DMS 273 treated with DMSO at 0.1 percent for 48 hours (cell line): ENCODE data around the gene KCTD19.
"Not testable (repeated sequence)": the region's sequence is repeated elsewhere in the genome, so short reads cannot be mapped to it uniquely, and the experiment has no call there.

Source experiments
- DNase-seq: peaks from one replicate; lab custom pipeline; 2025; lab: John Stamatoyannopoulos, UW

KCTD19 gene

DNA sequence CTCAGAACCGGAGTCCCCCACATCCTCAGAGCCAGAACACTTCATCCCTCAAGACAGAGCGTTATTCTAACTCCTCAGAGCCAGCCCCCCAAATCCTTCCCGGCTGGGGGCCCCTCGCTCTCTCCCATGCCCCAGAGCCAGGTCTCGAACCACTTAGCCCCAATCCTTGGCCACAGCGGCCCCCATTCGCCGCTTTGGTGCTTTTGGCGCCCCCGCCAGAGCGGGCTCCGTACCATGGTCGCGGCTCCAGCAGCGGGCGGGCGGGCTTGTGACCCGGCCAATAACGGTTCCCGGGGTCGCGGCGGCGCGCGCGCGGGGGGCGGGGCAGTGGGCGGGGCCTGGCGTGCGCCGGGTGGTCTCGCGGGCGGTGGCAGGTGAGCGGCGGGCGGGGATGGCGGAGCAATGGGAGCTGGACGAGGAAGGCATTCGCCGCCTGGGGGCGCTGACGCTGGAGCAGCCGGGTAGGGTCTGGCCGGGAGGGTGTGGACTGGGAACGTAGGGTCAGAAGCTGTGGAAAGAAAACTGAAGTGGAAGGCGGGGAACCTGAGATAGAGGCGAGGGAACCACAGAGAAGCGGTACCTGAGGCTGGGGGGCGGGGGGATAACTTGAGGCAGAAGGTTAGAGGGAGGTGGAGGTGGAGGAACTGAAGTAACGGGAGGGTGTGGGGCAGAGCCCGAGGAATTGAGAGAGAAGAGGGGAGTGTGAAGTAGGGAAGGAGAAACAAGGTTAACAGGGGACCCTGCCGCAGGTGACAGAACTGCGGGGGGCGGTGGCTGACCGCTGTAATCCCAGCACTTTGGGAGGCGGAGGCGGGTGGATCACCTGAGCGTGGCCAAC is at the start of gene KCTD19, which contains the start of gene LRRC36:
TSS of gene KCTD19 (minus strand) at position 270 of the 838 bp plus-strand sequence. CDS start at position 236, 34 bp downstream.
TSS of gene LRRC36 (plus strand) at position 344 of the 838 bp plus-strand sequence. CDS start at position 392, 48 bp downstream.
- DNase-seq: peak; percentile 67

- not testable (repeated sequence) for DNase-seq
Observed at GRCh38 chr16:67376012-67376411, 49.5 kb upstream of the KCTD19 start.

DNA sequence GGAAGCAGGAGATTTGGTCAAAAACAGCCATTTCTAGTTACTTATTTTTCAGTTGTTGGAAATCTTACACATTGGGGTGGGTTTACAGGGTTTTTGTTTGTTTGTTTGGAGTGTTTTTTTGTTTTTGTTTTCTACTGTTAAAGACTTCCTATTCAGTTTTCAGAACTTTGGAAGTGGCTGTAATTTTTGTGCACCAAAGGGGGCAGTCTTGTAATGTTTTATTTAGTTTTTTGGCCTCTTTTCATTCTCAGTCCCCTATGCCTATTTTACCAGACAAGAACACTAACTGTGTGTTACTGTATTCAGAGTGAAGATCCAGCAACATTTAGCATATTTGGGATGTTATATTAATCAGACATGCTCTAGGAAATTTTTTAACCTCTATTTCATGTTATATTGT is 46.1 kb upstream of the KCTD19 start:
- DNase-seq: peak; percentile 13

DNA sequence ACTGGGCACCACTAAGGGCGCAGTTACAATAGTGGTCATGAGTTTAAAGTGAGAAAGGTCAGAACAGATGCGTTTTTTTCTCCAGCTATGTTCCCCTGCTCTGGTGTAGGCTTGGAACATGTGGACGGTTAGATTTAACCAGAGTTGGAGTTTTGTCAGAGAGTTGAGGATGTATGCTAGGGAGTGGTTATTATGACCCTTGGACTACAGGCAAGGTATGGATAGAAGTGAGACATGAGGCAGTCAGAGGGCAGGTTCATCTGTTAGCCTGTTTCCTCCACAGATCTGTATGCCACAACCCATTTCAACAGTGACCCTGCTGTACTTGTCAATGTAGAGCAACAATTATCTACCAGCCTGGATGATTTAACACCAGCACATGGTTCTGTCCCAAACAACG is 44.1 kb upstream of the KCTD19 start:
- DNase-seq: no peak

GRCh38 chr16:67364600-67365235 is 38.2 kb upstream of the KCTD19 start:
- DNase-seq: no peak

DNA sequence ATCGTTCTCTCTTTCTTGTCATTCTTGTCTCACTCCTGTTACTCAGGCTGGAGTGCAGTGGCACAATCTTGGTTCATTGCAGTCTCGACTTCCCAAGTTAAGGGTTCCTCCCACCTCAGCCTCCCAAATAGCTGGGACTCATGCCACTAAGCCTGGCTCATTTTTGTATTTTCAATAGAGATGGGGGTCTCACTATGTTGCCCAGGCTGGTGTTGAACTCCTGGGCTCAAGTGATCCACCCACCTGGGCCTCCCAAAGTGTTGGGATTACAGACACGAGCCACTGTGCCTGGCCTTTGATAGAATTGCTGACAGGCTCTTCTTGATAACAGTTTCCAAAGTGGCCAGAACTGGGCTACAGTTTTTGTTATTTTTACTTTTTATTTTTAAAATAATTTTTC is 34.5 kb upstream of the KCTD19 start:
- no peak for DNase-seq

DNA sequence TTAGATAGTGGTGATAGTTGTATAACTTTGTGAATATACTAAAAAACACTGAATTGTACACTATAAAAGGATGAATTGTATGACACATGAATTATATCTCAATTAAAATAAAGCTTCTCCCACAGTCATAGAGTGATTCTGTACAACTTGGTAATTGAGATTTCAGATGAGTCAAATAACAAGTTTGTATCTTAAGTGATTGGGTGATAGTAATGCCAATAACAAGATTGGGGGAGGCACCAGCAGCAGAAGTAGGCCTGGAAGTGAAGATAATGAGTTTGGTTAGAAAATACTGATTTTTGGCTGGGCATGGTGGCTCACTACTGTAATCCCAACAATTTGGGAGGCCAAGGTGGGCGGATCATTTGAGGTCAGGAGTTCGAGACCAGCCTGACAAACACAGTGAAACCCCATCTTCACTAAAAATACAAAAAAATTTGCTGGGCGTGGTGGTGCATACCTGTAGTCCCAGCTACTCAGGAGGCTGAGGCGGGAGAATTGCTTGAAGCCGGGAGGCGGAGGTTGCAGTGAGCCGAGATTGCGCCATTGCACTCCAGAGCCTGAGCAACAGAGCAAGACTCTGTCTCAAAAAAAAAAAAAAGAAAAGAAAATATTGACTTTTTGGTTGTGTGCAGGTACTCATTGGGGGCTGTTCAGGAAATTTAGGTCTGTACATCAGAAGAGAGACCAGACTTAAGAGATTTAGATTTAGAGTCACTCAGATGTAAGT is 33.2 kb upstream of the KCTD19 start:
- DNase-seq: not testable (repeated sequence)

DNA sequence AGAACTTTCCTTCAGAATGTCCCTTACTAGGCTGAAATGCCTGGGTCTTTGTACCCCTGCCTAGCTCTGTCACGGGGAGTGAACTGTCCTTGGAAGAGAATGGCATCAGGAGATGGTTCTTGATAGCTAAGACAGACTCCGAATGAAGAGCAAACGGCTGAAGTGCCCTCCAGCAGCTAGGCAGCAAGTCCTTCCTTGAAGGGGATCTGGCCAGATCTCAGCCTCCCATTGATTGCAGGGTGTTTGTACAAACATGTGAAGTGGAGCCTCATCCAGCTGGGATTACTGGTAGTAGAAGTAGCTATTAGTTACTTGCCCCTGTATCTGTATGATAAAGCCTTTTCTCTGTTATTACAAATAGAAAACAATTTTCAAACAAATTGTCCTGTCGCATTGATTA is 31.0 kb upstream of the KCTD19 start:
- no peak for DNase-seq

GRCh38 chr16:67356396-67356795 is 29.9 kb upstream of the KCTD19 start:
- no peak for DNase-seq

DNA sequence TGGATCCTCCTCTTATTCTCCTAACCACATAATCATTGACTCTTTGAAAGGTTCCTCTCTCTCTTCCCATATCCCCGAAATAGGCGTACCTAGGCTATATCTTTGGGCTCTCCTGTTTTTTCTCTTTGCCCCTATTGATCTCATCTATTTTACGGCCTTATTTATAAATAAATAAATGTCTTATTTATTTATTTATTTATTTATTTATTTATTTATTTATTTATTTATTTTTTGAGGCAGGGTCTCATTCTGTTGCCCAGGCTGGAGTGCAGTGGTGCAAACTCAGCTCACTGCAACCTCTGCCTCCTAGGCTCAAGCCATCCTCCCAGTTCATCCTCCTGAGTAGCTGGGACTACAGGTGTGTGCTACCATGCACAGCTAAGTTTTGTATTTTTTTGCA is 25.9 kb upstream of the KCTD19 start:
- DNase-seq: not testable (repeated sequence)

- no peak for DNase-seq
Observed at GRCh38 chr16:67350324-67350723, 23.8 kb upstream of the KCTD19 start.

DNA sequence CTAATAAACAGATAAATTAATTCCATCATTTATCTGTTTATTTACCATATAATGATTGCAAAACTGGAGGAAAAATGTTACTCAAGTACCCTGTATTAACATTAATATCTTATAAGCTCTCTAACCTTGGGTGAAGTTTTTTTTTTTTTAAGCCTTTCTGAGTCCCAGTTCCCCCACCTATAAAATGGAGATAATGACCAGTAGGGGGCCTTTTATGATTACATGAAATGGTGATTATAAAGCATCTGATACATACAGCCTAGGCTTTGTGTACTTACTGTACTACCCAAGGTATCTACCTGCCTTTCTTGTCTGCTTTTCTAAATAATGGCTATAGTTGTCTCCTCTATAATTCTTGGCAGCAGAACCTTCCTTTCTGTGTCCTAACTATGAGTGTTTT is 22.6 kb upstream of the KCTD19 start:
- DNase-seq: peak; percentile 10

DNA sequence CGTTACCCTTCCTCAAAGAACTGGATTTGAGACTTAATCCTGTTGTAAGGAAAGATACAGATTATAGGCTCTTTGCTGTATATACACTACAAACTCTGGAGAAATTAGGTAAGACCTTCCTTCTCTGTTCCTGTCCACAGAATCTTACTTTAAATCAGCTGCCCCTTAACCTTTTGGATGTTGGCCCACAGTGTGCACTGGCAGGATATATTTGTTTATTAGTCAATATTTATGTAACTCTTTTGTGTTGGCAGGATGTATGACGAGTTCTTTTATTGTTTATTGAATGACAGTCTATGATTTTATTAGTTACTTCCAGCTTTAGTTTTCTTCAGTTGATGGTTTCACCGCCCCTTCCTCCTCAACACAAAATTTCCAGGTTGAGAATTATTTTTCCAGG is 19.8 kb upstream of the KCTD19 start:
- no peak for DNase-seq

- no peak for DNase-seq
Observed at GRCh38 chr16:67345401-67345800, 18.9 kb upstream of the KCTD19 start.

DNA sequence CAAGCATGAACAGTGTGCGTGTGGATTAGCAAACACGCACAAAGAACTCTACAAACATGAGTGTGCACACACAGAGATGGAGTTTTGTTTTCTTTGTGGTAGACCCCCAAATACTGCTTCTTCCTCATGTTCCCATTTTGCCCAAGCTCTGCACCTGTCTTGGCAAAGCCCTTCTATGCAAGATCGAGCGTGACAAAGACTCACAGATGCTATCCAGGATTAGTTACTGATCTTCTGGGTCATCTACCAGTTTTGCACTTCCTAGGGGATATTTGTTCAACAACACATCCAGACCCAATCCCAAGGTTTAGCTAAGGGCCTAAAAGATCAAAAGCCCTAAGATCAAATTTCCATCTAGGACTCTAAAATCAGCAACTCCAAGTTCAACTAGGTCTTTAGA is 16.1 kb upstream of the KCTD19 start:
- no peak for DNase-seq

- DNase-seq: no peak
Observed at GRCh38 chr16:67341250-67341649, 14.7 kb upstream of the KCTD19 start.

GRCh38 chr16:67339453-67339852 is 12.9 kb upstream of the KCTD19 start:
- peak; percentile 6 for DNase-seq

- DNase-seq: no peak
Observed at GRCh38 chr16:67336648-67337047, 10.1 kb upstream of the KCTD19 start.

DNA sequence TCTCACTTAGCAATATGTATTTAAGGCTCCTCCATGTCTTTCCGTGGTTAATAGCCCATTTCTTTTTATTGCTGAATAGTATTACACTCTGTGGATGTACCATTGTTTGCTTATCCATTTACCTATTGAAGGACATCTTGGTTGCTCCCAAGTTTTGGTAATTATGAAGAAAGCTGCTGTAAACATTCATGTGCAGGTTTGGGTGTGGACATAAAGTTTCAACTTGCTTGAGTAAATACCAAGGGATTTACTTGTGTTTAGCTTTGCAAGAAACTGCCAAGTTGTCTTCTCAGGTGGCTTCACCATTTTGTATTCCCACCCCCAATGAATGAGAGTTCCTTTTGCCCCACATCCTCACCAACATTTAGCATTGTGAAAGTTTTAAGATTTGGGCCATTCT is 9.6 kb upstream of the KCTD19 start:
- no peak for DNase-seq

GRCh38 chr16:67333315-67333714 is 6.8 kb upstream of the KCTD19 start:
- DNase-seq: no peak

- DNase-seq: no peak
Observed at GRCh38 chr16:67329901-67330300, 3.4 kb upstream of the KCTD19 start.

GRCh38 chr16:67327743-67328142 is 1.2 kb upstream of the KCTD19 start:
- DNase-seq: no peak

- no peak for DNase-seq
Observed at GRCh38 chr16:67326115-67326471, 448 bp downstream of the KCTD19 start.
